GM19240 (cell line): Measurements from ENCODE around the gene LMO2.

ENCODE experiments used
- DNase-seq: peaks from one replicate; pipeline ENCODE4 v3.0.0; 2011; ENCODE audit warnings: low spot score; ENCODE audit not compliant: insufficient read length

The LMO2 gene

DNA sequence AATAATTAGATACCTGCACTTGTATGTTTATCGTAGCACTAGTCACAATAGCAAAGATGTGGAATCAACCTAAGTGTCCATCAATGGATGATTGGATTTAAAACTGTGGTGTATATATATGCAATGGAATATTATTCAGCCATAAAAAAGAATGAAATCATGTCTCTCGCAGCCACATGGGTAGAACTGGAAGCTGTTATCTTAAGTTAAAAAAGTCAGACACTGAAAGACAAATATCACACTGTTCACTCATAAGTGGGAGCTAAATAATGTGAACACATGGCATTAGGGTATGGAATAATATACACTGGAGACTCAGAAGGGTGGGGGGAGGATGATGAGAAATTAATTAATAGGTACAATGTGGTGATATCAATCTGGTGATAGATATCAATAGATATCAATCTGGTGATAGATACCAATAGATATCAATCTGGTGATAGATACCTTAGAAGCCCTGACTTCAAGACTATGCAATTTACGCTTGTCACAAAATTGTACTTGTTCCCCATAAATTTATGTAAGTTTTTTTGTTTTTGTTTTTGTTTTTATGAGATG, 2.0 kb downstream of the LMO2 start:
- DNase-seq = no peak

GRCh38 chr11:33889296-33889695, 2.6 kb downstream of the LMO2 start:
- DNase-seq = no peak

DNA sequence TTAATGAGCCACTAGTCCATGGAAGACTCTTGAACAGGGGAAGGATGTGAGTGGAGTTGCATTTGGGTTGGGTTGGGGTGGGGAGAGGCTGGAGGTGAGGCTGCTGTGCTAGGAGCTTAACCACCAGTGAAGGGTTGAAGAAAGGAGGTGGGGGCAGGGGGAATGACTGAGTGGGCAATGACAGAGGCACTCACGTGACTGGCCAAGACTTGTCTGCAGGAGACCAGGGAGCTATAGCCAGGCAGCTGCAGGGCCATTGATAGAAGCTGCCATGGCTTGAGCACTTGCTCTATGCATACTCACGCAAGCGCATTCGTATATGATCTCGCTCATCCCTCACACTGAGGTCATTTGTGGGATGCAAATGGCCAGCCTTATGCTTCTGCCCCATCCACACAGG, 4.0 kb downstream of the LMO2 start:
- no peak for DNase-seq

GRCh38 chr11:33885338-33886005, 6.4 kb downstream of the LMO2 start:
- no peak for DNase-seq

GRCh38 chr11:33884601-33885000, 7.3 kb downstream of the LMO2 start:
- no peak for DNase-seq

DNA sequence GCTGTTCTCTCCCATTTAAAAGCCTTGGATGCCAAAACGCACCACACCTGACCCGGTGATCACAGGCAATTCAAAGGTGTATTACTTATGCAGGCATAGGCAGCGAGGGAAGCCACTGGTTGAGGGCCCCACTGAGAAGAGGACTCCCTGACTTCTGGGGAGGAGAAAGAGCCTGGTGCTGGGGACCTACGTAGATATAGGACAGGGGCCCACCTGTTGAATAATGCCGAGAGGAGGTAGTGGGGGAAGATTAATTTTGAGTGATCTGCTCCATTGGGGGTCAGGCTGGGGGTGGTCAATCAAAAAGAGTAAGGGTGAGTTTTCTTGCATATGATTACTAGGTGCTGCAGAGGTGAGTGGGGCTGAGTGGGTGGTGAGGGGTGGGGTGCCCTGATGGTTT, 7.8 kb downstream of the LMO2 start:
- DNase-seq = no peak

- no peak for DNase-seq
These were observed 10.0 kb downstream of the LMO2 start for GRCh38 chr11:33881651-33882503.

- no peak for DNase-seq
These were observed 10.9 kb downstream of the LMO2 start for GRCh38 chr11:33880979-33881378.

DNA sequence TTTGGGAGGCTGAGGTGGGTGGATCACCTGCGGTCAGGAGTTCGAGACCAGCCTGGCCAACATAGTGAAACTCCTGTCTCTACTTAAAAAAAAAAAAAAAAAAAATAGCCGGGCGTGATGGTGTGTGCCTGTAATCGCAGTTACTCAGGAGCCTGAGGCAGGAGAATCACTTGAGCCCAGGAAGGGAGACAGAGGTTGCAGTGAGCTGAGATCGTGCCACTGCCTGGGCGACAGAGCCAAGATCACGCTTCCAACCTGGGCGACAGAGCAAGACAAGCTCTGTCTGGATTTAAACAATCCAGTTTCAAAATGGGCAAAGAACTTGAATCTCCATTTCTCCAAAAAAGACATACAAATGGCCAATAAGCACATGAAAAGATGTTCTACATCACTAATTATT, 12.5 kb downstream of the LMO2 start:
- DNase-seq = no peak

GRCh38 chr11:33877038-33877437, 14.8 kb downstream of the LMO2 start:
- DNase-seq = no peak

- no peak for DNase-seq
These were observed 16.1 kb downstream of the LMO2 start for GRCh38 chr11:33875621-33876294.

DNA sequence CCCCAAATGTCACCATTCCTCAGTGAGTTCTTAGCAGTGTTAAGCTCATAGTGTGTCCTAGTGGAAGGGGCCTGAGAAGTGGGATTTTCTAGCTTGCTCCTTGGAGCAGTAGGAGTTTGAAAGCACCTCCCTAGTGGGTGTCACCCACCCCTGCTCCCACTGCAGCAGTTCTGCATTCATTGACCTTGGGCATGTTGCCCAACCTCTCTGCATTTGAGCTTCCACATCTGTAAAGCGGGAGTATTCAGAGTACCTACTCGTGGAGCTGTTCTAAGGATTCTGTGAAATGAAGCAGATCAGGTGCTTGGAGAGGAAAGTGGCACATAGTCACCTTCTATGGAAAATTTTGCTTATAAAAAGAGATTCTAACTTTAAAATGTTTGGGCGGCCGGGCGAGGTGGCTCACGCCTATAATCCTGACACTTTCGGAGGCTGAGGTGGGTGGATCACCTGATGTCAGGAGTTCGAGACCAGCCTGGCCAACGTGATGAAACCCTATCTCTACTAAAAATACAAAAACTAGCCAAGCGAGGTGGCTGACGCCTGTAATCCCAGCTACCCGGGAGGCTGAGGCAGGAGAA, 16.9 kb downstream of the LMO2 start:
- DNase-seq = no peak

DNA sequence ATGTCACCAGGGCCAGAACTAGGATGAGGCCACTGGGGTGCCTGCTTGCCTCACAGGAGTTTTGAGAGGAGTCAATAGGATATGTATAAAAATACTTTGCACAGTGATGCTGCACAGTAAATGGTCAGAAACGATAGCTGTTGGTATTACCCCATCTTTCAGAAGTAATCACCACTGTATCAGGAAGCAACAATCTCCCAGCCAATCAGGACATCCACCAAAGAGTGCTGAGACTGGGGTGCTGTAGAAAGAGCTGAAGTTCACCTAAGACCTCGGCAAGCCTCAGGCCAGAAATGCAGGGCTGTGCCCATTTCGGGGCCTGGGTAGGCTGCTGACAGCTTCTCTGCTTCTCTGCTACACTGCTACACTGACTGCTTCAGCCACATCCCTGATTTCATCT, 17.4 kb downstream of the LMO2 start:
- no peak for DNase-seq

DNA sequence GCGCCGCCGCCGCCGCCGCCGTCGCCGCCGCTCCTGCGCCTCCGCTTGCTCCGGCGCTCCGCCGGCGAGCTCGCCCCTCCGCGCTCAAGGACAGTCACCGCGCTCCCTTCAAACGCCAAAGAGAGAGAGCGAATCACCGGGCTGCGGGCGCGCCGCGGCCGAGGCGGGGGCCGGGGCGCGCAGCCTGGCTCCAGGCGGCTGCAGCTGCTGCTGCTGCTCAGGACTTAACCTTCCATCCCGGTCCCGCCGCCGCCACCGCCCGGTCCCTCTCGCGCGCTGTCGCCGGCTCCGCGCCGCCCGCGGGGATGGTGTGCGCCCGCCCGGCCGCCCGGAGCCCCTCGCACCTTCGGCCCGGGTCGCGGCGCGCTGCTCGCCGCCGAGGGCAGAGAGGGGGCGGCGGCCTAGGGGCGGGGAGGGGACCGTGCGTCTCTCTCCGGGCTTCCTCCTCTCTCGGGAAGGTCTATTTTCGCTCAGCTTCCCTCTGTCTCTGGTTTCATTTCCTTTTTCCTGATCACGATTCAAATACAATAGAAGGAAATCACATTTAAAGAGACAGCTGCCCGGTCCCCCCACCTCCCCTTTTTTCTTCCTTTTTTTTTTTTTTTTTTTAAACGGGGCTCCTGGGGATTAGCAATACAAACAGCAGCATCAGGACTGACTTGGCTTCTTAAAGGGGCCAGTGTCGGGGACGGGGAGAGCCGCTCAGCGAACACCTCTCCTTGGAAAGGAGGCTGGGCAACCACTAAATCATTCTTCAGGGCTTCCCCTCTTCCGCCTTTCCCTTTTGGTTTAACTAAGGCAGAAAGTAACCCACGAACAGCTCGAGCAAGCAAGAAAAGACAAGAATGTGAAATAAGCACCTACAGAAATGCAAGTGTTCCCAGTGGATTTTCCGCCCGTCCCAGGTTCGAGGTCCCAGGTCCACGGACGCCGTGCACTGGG, 22.1 kb downstream of the LMO2 start:
- no peak for DNase-seq

- DNase-seq = no peak
These were observed 23.0 kb downstream of the LMO2 start for GRCh38 chr11:33868647-33869461.

DNA sequence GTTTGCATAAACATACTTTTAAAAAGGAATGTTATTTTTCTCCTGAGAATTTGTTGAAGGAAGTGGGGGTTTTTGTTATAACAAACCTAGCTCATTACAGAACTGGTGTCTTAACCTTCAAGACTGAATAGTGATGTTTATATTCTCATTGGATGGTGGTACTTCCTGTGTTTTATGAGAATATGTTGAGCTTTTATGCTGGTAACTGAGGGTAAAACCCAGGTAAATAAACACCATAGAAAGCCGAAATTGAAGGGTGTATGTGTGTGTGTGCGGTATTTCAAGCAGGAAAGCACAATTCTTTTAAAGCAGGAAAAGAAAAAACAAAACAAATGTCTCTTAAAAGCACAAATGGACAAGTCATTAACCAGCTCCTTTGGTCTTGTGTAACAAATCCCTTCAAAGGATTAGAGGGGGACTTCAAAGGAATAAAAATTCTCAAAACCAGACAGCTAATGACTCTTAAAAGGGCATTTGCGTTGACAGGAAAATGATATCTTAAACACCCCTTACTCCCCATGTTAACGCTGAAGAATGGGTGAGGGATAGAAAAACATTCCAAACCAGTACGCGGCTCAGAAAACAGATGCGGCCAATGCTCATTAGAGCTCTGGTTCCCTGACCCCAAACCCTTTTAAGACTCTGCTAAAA, 23.8 kb downstream of the LMO2 start:
- no peak for DNase-seq

DNA sequence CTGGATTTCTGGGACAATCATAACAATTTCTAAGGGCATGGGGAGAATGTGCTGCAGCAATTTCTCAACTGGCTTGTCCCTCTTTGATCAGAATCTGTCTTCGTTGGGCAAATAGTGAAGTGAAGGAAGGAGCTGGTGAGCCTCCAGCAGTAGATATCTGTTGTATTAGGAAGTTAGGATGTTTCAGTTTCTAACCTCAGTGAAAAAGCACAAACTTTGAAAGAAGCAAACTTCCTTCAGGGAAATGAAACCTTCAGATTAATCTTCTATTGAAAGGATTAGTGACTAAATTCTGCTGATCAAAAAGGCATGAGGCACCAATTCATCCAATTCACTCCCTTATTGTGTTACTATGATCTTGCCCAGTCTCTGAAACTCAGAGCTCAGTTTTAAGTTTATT, 24.3 kb downstream of the LMO2 start:
- DNase-seq = no peak

- no peak for DNase-seq
These were observed 24.9 kb downstream of the LMO2 start for GRCh38 chr11:33866936-33867335.

- DNase-seq = no peak
These were observed 27.4 kb downstream of the LMO2 start for GRCh38 chr11:33864479-33864878.
